ENCODE results near the gene IL11RA.

IL11RA gene

DNA sequence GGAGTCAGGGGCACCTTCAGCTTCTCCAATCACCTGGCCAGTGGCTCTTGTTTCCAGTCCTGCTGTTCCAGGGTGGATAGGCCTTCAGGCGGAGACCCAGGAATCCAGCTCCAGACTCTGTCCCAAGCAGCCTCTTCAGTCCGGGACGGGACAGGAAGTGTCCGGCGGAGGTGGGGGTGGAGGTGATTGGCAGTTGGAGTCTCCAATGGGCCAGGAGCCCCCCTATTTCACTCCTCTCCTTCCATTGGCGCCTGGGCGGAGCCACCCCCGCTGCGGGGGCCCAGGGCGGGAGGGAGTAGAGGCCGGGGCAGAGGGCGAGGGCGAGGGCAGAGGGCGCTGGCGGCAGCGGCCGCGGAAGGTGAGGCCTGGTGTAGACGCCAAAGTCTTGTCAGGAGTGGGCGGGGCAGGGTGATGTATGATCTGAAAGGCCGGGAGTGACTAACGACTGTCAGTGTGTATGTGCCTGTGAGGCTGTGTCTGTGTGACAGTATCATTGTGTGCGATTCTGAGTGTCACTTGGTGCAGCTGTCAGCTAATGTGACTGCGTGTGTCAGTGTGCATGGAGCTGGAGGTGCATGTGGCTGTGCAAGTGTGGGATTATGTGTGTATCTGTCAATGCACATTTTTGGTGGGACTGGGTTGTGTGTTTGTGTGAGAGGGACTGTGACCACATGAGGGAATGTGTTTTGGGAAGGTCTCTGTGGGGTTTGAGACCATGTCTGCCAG is at the start of gene IL11RA:
Gene IL11RA, plus strand, starts transcription at position 310 of the 726 bp plus-strand sequence. CDS start 3,033 bp downstream, outside the sequence.
- DNase-seq, result peak; percentile 71 to 79 (median 76)

DNA sequence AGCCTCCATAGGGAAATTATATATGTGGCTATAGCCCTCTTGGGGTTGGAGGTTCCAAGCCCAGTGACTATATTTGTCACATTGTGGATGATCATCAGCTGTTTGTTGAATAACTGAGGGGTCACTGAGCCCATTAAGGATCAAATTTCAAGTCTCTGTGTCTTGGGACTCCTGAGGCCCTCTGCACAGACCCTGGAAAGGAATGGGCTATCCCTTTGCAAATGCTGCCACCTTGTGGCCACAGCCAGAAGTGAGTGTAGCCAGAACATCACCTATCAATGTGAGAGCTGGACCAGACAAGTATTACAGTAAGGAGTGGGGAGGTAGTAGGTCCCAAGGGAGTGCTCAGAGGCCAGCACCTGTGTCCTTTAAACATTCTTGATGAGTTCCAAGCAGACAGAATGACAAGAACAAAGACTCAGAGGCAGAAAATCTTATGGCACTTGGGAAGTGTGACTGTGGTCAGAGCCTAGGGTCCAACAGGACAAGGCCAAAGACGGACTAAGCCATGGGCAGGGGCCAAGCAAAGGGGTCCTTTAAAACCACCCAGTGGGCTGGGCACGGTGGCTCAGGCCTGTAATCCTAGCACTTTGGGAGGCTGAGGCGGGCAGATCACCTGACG is 48.3 kb upstream of the IL11RA start:
- DNase-seq, result peak; percentile 81 to 86 (median 84)

GRCh38 chr9:34606190-34606589 is 45.8 kb upstream of the IL11RA start:
- DNase-seq, result no peak

DNA sequence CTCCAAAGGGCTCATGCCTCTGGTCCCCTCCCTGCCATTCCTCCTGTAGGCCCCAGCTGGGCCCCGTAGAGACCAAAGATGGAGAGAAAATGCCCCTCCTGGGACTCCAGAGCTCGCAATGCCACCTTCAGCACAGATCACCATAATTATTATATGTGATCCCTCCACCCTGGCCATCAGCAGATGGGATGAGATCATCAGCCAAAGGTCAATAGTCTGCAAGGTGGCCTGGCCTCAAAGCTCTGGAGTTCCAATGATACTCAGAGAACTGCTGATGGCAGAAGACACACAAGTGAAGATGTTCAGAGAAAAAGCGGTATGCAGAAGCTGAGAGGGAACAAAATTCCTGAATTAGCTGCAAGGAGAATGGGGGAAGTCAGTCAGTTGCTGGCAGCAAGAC is 45.1 kb upstream of the IL11RA start:
- DNase-seq, result no peak

DNA sequence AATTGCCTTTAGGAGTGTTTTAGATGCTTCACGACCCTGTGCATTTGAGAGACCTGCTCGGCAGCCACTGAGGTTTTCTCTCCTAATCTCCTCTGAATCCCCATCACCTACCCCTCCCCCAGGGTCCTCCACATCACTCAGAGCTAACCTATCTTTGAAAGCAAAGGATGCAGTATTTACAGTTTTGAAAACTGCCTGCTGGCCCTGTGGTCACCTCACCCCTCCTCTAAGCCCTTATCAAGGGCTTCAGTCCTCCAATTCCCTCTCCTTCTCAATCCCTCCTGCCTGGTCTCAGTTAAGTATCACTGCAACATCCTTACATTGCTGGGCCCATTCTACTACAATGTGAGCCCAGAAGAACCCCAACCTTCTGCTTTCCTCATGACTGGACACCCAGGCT is 44.7 kb upstream of the IL11RA start:
- no peak for DNase-seq

- DNase-seq, result no peak
These were observed 41.4 kb upstream of the IL11RA start for GRCh38 chr9:34610434-34611206.

GRCh38 chr9:34611251-34611810 is 40.7 kb upstream of the IL11RA start:
- no peak for DNase-seq

DNA sequence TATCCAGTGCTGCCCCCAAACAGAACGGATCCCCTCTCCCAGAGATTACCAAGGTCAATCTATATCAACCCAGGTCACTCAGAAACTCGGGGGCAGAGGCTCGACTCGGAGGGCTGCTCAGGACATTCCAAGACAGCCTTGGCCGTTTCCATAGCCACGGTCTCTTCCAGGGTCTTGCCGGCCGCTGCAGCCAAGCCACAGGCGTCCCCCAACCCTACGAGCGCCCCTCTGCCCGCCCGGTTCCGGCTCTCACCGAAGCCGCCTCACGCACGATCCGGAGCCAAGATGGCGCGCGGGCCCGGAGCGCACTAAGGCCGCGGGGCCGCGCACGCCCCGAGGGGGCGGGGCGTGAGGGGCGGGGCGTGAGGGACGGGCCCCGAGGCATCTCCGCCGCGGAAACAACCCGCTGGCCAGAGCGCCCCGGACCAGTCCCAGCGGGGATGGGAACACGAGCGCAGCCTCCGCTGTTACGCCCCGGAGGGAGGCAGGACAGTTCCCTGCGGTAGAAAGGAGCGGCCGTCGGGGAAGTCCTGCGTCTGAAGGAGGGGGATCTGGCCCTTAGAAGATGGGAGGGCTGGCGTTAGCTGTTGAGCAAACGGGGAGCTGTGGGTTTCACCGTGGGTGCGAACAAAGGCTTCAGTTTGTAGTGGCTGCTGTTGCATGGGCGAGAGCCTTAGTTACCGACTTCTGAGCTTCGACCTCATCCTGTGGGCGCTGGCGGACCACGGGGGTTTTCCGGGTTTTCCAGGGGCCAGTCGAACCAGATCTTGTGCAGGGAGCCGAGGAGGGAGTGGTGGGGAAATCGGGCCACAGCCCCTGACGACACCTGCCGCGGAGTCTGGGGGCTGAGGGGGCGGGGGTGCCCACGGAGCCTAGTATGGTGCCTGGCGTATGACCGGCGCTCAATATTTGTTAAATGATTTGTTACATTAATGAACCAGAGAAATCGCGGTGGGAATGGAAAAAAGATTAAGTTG is 39.9 kb upstream of the IL11RA start, which contains the start of gene RPP25L:
Gene RPP25L, minus strand, starts transcription at position 287 of the 977 bp plus-strand sequence. CDS start 801 bp downstream, outside the sequence.
- peak; percentile 94 to 99 (median 98) for DNase-seq

DNA sequence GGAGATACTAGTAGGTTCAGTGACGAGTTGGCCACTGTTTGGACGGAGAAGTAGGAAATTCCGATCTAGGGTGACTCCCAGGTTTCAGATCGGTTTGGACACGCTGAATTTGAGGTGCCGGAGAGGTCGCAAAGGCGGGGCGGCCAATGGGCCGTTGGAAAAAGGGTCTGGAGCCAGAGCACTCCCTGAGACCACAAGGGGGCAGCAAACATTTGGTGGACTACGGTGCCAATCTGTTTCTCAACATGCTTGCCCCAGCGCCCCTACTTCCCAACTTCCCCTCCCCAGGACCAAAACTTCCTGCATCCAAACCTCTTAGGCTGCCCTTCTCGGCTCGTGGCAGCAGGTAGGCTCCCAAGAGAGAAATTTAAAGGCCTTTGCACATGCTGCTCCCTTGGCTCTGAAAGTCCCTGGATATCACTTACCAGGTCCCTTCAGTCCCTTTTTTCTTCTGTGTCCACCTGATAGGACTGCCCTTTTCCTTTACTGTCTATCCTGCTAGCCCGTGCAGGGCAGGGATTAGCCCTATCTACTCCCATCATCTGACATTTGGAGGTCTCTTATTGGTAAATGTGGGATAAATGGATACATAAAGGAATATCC is 39.1 kb upstream of the IL11RA start:
- peak; percentile 90 to 93 (median 93) for DNase-seq

GRCh38 chr9:34615132-34615531 is 36.9 kb upstream of the IL11RA start:
- DNase-seq, result no peak

DNA sequence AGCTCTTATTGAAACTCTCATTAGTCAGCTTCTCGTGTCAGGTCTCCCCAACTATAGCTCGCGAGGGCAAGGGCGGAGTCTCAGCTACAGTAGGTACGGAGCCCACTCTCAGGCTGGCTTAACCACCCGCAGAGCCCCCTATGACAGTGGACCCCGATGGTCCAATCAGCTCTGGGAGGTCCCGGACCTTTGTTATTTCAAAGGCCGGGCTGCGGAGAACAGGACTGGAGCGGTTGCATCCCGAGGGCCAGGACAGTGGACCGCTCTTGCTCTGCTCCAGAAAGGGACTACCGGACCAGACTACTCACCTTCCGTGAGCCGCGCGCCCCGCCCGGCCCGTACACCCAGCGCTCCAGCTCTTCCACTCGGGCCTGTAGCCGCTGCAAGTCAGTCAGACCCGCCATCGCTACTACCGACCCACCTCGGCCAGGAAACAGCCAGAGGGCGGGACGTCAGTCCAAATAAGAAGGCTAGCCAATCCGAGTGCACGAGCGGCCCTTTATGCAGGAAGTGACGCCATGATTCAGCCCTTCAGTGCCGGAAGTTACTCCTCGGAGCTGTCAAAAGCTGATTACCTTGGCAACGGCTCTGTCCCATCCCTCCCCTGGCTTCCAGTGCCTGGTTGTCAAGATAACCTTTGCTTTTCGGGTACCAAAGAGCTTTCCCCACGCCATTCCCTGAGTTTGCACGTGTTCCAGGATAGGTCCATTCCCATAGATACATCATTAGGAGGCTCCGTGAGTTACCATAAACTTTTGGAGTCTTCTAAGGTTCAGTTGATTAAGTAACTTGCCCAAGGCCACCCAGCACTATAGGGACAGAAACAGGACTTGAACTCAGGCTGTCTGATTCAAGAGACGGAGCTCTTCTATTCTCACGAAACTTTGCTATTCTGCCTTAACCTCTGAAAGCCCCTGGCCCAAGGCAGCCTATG is 31.7 kb upstream of the IL11RA start, which contains the start of gene DCTN3:
Gene DCTN3, minus strand, starts transcription at position 435 of the 934 bp plus-strand sequence. Its CDS starts 31 bp downstream, at position 404.
- peak; percentile 96 to 98 (median 97) for DNase-seq

GRCh38 chr9:34623374-34624235 is 28.4 kb upstream of the IL11RA start:
- no peak for DNase-seq

DNA sequence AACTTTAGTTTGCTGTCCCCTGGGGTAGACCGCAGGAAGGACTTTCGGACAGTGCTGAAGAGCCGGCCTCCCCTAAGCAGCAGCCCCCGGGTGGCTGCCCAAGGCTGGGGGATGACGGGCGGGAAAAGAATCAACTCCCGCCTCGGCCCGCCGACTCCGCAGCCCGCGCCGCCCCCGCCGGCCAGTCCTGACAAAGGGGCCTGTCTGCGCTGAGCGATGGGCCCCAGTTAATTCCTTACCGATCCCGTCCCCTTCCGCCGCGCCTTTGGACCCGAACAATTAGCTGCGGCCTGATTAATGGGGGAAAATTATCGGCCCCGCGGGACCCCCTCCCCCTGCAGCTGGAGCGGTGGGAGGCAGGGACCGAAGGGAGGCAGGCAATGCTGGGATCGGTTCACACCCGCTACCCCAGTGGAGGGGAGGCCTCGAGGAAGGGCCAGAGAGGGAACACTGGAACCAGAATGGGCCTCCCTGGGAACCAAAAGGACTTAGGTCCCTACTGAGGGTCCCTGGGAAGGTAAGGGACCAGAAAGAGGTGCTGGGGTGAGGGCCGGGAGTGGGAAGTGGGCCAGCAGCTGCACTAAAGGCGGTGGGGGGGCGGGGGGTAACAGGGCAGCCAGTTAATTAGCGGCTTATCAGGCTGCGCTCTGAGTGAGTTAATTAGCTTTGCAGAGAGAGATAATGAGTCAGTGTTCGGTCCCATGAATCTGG is 27.4 kb upstream of the IL11RA start:
- no peak for DNase-seq

DNA sequence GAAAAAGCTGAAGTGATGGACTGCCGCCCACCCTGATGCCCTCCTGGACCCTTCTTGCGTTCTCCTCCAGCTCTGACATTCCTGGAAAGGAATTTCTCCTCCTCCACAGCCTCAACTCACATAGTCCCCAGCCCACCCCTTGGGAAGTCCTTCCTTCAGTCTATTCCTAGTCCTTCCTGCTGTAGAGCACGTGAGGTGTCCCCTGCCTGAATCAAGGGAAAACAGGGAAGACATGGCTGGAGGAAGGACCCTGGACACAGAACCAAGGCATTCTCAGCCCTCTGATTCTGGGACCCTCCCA is 26.8 kb upstream of the IL11RA start:
- no peak for DNase-seq

- no peak for DNase-seq
These were observed 24.0 kb upstream of the IL11RA start for GRCh38 chr9:34627716-34628655.

DNA sequence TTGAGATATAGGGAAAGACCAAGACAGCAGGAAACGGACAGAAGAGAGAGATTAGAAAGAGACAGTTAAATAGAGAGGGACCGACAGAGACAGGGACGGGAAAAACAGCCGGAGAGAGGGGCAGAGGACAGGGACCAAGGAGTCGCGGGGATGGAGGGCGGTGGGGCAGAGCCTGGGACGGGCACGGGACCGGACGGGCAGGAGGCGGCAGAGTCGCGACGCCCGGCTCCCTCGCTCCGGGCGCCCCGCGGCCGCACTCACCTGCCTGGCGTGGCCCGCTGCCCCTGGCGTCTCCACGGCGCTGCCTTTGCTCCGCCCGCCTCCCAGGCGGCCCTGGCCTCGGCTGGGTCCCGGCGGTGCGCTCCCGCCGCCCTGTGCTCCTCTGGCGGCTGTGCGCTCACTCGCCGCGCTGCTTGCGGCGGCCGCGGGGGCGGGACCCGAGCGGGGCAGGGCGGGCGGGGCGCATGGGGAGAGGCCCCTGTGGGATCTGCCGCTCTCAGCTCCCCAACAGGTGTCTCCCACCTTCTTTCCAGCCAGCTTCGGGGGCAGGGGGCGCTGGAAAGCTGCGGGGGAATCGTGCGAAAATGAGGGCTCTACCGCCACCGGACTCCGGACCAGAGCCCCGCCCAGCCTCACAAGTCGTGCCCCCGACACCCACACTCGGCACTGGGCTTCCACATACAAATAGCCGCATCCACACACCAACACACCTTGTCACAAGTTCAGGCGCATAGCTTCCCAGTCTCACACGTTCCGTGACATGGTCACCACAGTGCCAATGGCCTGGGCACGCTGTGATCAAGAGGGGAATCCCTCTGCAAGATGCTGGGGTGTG is 23.1 kb upstream of the IL11RA start, which contains the start of gene ARID3C:
Gene ARID3C, minus strand, starts transcription at position 411 of the 835 bp plus-strand sequence. CDS start 1,052 bp downstream, outside the sequence.
- peak; percentile 45 to 77 (median 47) for DNase-seq

DNA sequence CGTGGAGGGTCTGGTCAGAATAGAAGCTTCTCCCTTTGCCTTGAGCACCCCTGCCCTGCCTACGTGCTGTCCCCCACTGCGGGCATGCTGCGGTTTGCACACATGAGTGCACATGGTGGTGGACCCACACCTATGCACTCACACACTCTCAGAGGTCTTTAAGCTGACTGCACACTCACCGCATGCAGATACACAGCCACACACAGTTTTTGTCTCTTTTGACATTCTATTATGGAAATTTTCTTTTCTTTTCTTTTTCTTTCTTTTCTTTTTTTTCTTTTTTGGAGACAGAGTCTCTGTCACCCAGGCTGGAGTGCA is 22.5 kb upstream of the IL11RA start:
- no peak for DNase-seq
